Measurements from ENCODE around the gene PGK1. TPM values are rescaled to one million over a fixed set of nuclear protein-coding genes. Genes with fewer than 3 reads are reported as not detected.
"Not testable (repeated sequence)": the region's sequence is repeated elsewhere in the genome, so short reads cannot be mapped to it uniquely, and the experiment has no call there.

The PGK1 gene
- total RNA-seq, result 295 and 310 TPM in 2 replicates

DNA sequence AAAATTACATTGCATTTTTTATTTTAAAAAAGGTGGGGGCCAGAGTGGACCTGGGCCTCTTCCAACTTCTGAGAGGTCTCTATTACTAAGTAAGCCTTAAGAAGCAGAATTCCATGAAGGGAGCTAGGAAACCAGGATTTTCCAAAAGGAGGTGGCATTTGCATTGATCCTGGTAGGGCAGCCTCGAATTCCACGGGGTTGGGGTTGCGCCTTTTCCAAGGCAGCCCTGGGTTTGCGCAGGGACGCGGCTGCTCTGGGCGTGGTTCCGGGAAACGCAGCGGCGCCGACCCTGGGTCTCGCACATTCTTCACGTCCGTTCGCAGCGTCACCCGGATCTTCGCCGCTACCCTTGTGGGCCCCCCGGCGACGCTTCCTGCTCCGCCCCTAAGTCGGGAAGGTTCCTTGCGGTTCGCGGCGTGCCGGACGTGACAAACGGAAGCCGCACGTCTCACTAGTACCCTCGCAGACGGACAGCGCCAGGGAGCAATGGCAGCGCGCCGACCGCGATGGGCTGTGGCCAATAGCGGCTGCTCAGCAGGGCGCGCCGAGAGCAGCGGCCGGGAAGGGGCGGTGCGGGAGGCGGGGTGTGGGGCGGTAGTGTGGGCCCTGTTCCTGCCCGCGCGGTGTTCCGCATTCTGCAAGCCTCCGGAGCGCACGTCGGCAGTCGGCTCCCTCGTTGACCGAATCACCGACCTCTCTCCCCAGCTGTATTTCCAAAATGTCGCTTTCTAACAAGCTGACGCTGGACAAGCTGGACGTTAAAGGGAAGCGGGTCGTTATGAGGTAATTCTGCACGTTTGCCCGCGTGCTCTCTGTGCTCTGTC, at the start of gene PGK1:
Gene PGK1, plus strand, starts transcription at position 626 of the 824 bp plus-strand sequence. Its CDS starts 93 bp downstream, at position 719.
- DNase-seq (ENCODE audit: extremely low read depth, low read depth, low spot score), result peak; percentile 42

DNA sequence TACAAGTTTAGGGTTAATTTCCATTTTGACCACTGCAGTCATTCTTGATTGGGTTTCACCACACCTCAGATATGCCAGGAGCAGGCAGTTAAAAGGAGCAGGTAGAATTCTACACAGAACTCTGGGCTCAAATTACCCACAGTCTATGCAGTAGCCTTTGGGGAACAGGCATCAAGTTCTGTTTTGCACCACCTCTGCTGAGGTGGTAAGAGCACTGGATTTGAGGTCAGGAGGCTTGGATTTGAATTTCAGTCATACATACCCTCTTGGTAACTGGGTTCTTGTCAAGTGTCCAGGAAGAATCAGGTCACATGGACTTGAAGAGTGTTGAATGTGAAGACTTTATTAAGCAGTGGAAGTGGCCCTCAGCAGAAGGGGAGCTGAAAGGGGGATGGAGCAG, 40.4 kb upstream of the PGK1 start:
- no peak for DNase-seq (ENCODE audit: extremely low read depth, low read depth, low spot score)

DNA sequence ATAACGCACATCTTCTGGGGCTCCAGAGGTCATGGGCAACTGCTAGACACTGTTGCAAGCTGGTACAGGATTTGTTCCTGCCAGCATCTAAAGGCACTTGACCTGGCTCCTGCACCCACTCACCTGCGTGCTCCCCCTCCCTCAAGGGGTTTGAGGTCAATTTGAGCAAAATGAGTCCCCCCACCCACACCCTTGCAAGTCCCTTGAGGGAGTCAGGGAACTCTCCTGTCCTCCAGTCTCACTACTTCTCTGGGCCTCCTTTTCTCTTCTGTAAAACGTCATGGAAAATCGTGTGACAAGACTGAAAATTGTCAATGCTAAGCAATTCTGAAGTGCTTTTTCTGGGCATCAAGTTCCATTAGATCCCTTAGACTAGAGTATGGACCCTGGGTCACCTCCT, 39.9 kb upstream of the PGK1 start:
- no peak for DNase-seq (ENCODE audit: extremely low read depth, low read depth, low spot score)

DNA sequence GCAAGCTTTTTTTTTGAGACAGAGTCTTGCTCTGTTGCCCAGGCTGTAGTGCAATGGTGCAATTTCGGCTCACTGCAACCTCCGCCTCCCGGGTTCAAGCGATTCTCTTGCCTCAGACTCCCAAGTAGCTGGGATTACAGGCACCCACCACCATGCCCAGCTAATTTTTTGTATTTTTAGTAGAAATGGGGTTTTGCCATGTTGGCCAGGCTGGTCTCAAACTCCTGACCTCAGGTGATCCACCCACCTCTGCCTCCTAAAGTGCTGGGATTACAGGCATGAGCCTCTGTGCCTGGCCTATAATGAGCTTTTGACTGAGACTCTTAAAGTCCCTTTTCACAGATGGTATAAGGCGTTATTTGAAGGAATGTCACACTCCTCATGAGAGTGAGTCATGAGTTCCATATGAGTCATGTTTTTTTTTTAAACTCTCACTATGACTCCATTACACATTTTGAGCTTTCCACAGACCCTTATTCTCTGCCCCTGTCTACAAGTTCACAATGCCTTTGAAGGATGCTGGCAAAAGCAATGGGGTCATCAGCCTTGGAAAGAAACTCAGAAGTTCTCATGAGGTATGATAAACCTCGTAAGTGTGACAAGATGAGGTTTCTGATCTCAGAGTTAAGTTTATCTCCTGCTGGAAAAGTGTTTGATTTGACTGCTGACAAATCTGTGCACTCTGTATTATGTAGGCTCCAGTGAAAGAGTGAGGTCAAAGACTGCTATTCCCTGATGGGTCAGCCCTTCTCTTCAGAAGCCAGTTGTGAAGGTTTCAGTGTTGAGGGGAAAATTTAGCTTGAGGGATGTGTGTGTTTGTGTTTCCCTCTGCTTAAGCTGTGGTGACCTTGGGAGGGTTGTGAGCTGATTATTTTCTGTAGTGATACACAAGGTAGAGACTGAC, 39.1 kb upstream of the PGK1 start:
- peak; percentile 14 for DNase-seq (ENCODE audit: extremely low read depth, low read depth, low spot score)

DNA sequence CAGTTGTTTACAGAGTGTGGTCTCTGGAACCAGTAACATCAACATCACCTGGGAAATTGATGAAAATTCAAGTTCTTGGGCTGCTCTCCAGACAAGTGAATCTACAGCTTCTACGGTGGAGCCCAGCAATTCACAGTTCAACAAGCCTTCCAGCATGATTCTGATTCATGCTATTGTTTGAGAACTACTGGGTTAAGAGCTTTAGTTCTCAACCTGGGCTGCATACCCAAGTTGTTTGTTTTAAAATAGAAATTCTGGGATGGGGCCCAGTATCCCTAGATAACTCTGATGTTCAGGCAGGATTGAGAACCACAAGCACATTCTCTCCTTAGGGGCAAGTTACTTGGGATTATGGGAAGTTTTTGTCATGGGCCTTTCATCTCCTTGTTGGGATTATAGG, 37.9 kb upstream of the PGK1 start:
- no peak for DNase-seq (ENCODE audit: extremely low read depth, low read depth, low spot score)

DNA sequence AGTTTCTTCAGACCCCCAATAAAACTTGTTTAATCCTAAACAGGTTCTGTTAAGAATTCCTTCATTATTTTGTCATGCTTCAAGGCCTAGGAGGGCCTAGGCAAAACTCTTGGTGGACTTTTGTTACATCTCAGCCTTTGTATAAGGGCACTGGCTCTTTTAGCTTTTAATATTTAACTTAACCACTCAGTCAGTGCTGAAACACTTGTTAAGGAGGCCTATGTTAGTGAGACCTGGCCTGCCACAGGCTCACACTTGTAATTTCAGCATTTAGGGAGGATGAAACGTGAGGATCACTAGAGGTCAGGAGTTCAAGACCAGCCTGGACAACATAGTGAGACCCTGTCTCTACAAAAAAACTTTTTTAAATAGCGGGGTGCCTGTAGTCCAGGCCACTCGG, 32.7 kb upstream of the PGK1 start:
- no peak for DNase-seq (ENCODE audit: extremely low read depth, low read depth, low spot score)

DNA sequence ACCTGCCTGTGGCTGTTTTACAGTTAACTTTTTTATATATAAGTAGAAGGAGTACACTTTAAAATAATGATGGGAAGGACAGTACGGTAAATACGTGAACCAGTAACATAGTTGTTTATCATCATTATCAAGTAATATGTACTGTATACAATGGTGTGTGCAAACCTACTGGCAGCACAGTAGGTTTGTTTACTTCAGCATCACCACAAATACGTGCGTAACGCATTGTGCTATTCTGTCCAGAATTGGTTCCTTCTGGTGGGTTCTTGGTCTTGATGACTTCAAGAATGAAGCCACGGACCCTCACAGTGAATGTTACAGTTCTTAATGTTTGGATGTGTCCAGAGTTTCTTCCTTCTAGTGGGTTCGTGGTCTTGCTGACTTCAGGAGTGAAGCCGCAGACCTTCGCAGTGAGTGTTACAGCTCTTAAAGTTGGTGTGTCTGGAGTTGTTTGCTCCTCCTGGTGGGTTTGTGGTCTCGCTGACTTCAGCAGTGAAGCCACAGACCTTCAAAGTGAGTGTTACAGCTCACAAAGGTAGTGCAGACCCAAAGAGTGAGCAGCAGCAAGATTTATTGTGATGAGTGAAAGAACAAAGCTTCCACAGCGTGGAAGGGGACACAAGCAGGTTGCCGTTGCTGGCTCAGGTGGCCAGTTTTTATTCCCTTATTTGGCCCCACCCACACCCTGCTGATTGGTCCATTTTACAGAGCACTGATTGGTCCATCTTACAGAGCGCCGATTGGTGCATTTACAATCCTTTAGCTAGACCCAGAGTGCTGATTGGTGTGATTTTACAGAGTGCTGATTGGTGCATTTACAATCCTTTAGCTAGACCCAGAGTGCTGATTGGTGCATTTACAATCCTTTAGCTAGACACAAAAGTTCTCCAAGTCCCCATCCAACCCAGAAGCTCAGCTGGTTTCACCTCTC, 30.6 kb upstream of the PGK1 start:
- DNase-seq (ENCODE audit: extremely low read depth, low read depth, low spot score), result not testable (repeated sequence)

DNA sequence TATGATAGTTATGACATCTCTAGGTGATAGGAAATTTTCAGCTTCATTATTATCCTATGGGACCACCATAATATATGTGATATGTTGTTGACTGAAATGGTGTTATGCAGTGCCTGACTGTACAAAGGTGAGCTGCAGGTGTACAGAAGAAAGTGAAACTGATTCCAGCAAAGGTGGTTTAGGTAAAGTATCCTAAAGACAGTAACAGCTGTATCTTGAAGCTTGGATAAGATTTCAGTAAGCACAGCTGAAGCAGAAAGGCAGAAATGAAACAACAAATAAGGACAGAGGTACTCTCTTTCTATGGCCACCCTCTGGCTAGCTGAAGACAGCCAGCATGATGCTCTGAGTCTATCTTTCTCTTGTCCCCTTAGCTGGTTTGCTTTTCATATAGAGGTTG, 30.0 kb upstream of the PGK1 start:
- no peak for DNase-seq (ENCODE audit: extremely low read depth, low read depth, low spot score)

DNA sequence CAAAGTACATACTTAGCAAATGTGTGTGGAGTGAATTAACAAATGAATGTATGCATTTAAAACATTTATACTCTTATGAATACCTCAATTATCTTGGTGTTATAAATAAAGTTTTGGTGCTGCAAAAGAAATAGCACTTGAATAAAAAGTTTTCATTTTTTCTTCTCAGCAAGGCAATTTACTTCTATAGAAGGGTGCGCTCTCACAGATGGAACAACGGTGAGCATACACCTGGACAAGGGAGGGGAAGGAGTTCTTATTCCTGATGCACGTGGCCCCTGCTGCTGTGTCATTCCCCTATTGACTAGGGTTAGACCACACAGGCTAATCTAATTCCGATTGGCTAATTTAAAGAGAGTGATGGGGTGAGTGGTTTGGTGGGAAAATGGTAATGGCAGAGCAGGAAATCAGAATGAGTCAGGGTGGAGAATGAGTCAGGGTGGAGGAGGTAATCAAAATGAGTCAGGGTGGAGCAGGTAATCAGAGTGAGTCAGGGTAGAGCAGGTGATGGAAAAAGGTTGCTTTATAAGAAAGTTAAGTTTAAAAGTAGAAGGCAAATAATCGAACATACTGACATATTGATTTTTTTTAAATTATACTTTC, 28.2 kb upstream of the PGK1 start:
- no peak for DNase-seq (ENCODE audit: extremely low read depth, low read depth, low spot score)

DNA sequence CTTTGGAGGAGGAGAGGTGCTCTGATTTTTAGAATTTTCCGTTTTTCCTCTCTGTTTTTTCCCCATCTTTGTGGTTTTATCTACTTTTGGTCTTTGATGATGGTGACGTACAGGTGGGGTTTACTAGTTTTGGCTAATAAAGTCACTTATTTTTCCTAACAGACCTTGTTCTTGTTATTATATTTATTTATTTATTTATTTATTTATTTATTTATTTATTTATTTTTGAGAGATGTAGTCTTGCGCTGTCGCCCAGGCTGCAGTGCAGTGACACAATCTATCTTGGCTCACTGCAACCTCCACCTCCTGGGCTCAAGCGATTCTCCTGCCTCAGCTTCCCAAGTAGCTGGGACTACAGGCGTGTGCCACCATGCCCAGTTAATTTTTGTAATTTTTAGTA, 22.6 kb upstream of the PGK1 start:
- DNase-seq (ENCODE audit: extremely low read depth, low read depth, low spot score), result not testable (repeated sequence)

DNA sequence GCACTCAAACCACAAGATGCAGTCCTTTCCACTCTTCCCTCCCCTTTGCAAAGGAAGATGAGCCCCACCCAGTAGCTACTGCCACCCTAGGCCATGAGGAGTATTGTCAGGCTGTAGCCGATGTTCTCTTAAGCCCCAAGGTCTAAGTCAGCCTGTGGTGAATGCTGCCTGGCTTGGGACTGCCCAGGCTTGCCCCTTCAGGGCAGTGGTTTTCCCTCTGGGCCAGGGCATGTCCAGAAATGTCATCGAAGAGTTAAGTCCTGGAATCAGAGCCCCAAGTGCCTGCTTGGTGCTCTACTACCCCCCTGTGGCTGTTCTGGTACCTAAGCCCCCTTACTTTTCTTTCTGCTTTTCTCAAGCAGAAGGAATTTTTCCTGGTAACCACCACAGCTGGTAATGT, 11.8 kb upstream of the PGK1 start:
- DNase-seq (ENCODE audit: extremely low read depth, low read depth, low spot score), result peak; percentile 22

DNA sequence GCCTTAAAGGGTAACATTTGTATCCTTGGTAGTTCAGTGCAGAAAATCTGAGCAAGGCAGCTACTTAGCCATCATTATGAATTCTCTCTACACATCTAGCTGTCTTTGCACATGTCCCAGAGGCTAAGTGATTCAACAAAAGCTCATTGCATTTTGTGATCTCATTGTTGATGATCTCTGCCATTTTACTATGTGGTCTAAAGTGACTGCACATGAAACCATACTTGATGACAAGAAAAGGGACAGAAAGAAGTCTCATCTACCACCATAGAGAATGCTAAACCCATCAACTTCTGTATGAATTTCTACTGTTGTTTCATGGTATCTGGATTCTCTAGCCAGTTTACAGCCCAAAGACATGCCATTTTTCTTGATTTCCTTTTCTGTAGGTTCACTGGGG, 5.9 kb upstream of the PGK1 start:
- no peak for DNase-seq (ENCODE audit: extremely low read depth, low read depth, low spot score)

DNA sequence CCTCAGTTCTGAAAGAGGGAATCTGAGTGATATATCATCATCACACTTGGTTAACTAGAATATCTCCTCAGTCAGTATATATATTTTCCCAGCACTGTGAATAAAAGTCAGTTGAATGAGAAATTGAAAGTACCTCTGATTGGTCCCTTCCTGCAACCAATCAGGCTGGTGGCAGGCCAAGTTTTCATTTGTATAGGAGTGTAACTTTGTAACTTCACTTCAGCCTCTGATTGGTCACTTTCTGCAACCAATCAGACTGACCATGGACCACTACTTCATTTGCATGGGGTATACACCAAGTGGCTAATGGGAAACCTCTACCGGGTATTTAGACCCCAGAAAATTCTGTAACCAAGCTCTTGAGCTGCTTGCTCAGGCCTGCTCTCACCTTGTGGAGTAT, 2.0 kb upstream of the PGK1 start:
- no peak for DNase-seq (ENCODE audit: extremely low read depth, low read depth, low spot score)

DNA sequence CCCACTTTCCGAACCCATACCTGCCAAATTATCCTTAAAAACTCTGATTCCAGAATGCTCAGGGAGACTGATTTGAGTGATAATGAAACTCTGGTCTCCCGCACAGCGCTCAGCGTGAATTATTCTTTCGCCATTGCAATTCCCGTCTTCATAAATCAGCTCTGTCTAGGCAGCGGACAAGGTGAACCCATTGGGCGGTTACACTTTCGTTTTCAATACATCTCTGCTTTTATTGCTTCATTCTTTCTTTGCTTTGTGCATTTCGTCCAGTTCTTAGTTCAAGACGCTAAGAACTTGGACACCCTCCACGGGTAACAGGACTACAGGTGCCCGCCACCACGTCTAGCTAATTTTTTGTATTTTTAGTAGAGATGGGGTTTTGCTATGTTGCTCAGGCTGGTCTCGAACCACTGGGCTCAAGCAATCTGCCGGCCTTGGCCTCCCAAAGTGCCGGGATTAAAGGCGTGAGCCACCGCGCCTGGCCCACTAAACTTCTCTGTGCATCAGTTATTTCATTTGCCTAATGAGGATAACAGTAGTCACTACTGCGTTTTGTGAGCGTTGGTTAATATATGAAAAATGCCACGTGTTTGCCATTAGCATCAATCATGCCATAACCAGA, 936 bp upstream of the PGK1 start:
- no peak for DNase-seq (ENCODE audit: extremely low read depth, low read depth, low spot score)

DNA sequence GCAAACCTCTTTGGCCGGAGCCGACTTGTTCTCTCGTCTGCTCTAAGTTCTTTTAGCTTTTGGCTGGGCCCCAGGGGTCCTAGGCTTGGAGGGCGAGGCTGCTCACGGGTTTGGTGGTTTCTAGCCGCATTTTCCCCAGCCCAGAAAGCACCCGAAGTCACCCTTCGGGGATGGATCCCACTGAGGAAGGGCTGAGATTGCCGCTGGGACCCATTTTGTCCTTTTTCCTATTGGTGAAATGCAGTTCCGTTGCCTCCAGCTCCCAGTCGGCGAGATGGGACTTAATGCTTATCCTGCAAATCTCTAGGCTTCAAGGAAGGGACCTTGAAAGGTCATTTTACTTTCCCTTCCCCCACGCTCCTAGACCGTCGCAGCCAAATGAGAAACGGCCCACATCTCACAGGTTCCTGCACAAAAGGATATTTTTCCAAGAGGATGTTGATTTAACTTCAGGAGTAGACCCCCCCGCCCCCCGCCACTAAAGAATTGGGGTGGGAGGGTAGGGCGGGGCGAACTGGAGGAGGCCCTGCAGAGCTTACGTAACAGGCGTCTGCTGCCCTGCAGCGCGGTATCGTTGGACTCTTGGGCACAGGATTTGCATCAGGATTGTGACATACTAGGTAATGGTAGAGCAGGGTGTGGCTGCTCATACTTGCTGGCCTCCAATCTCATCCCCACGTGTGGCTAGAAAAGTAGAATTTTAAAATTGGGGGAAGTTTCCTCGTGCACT, 564 bp downstream of the PGK1 start:
- DNase-seq (ENCODE audit: extremely low read depth, low read depth, low spot score), result no peak

DNA sequence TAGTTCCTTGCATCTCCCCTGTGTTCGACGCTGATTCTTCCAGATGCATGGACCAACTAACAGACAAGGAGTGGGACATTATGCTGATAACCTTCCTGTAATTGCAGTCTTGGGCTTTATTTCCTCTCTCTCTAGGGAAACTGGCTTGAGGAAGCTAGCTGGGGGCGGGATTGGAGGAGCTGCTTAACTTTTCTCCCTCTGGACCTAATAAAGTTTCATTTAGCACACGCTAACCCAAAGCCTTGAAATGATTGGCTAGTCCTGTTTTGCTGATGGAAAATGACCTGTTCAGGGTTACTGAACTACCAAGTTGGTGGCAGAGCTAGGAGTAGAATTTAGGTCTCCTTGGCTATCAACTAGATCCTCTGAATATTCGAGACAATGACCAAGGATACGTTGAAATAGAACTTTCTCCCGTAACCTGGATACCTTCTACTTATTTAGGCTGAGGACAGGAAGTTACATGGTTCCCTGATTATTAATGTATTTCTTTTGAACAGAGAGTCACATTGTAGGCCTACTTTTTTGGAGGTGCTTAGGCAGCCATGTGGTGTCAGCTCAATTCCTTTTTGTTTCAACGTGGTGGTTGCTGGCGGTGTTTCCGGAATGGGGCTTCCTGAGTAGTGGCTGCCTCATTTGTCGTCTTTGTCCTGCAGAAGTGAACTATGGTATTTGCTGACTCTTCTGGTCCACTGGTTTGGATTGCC, 2.0 kb downstream of the PGK1 start:
- no peak for DNase-seq (ENCODE audit: extremely low read depth, low read depth, low spot score)

DNA sequence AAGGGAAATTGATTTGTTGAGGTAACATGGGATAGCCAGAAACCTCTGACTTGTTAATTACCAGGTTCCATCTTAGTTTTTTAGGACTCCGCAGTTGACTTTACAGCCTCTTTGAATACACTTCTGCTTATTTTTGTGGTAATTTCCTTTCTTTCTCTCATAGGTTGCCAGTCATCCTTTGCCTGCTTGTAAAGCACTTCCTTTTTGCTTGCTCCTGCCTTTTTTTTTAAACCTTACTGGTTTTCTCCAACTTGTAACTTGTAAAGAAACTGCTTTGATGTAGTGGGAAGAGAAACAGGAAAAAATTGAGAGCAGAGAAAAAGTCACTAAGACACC, 2.6 kb downstream of the PGK1 start:
- no peak for DNase-seq (ENCODE audit: extremely low read depth, low read depth, low spot score)

DNA sequence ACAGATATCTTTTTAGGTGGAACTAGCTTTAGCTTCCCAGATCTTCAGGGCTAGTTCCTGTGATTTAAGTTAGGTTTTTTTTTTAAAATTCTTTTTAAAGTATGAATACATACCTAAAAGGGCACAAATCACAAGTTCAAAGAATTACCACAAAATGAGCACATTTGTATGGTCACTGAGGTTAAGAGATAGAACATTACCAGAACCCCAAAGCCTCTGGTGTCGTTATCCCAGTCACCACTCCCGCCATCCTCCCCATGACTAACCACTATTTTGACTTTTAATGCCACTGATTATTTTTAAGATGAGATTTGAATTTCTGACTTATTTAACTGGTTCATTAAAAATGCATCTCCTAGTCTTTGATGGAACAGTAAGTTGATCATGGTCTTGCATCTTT, 5.4 kb downstream of the PGK1 start:
- DNase-seq (ENCODE audit: extremely low read depth, low read depth, low spot score), result no peak
